ENCODE measurements around the gene MID1. TPM values are rescaled to one million over a fixed set of nuclear protein-coding genes. Genes with fewer than 3 reads are reported as not detected.

Gene MID1
- total RNA-seq, 2 donors from 2014 or later: 14.6 to 26.1 TPM

DNA sequence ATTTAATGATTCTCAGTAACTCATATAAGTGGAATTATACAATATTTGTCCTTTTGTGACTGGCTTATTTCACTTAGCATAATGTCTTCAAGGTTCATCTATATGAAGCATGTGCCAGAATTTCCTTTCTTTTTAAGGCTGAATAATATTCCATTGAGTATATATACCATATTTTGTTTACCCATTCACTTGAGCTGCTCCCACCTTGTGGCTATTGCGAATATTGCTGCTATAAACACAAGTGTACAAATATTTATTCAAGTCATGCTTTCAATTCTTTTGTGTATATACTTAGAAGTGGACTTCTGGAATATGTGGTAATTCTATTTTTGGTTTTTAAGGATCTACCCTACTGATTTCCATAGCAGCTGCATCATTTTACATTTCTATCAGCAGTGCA lies 219.1 kb downstream of the MID1 start:
- intact Hi-C loops (cut with DNase I): no loop called here
- Histone ChIP-seq H3K9me3 (no peaks in the 10 kb centered on the region), H3K4me1 (replicated peaks) (no peaks in the 10 kb centered on the region), H3K27me3 (replicated peaks; ENCODE audit: insufficient read depth) (no peaks in the 10 kb centered on the region), H3K36me3 (no peaks in the 10 kb centered on the region), H3K27ac (no peak overlapping the region), H3K4me3 (no peak overlapping the region)
- no peak for TF ChIP-seq POLR2AphosphoS5 (IDR thresholded peaks at IDR 0.05)
- no peak for TF ChIP-seq POLR2A (IDR thresholded peaks at IDR 0.05)
- TF ChIP-seq, protein P1, sequence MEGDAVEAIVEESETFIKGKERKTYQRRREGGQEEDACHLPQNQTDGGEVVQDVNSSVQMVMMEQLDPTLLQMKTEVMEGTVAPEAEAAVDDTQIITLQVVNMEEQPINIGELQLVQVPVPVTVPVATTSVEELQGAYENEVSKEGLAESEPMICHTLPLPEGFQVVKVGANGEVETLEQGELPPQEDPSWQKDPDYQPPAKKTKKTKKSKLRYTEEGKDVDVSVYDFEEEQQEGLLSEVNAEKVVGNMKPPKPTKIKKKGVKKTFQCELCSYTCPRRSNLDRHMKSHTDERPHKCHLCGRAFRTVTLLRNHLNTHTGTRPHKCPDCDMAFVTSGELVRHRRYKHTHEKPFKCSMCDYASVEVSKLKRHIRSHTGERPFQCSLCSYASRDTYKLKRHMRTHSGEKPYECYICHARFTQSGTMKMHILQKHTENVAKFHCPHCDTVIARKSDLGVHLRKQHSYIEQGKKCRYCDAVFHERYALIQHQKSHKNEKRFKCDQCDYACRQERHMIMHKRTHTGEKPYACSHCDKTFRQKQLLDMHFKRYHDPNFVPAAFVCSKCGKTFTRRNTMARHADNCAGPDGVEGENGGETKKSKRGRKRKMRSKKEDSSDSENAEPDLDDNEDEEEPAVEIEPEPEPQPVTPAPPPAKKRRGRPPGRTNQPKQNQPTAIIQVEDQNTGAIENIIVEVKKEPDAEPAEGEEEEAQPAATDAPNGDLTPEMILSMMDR (IDR thresholded peaks at IDR 0.05): no peak
- 64% methylated on average over 1 of the region's 1 CpG for WGBS
- no peak for DNase-seq (ENCODE audit: low spot score)

DNA sequence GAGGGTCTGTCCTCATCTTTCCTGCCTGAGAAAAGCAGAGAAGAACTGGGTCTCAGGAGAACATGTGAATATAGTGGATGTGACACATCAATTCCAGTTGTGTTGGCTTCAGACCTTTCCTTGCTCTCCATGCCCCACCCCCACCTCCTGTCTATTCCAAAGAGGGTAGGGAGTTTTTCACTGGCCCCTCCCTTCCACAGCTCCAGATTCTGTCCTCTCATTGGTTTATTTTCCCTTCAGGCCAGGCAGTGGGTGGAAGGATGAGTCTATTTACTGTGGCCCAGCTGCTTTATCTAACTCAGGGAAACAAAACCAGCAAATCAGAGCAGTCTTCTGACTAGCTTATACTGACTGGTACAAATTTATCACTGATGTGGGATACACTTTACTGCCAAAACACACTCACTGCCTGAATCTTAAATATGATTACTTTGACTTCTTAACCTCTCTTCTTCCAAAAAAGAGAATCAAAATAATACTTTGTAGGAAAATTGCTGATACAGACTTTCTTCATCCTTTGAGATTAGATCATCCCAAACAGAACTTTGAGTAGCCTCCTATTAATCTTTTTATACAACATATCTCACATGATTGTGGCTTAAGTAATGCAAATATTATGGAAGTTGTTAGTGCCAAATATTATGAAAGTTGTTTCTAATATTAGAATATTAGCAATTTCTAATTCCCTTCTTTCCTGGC lies 221.2 kb downstream of the MID1 start:
- TF ChIP-seq POLR2AphosphoS5 (IDR thresholded peaks at IDR 0.05): no peak
- TF ChIP-seq, protein P1 (IDR thresholded peaks at IDR 0.05): no peak
- no peak for TF ChIP-seq POLR2A (IDR thresholded peaks at IDR 0.05)
- H3K36me3 ChIP-seq: no peaks in the 10 kb centered on the region
- intact Hi-C loops (cut with DNase I): no loop called here
- no peaks in the 10 kb centered on the region for H3K9me3 ChIP-seq
- H3K4me3 ChIP-seq: no peak overlapping the region
- no peak overlapping the region for H3K27ac ChIP-seq
- no peaks in the 10 kb centered on the region for H3K27me3 ChIP-seq (replicated peaks; ENCODE audit: insufficient read depth)
- no peaks in the 10 kb centered on the region for H3K4me1 ChIP-seq (replicated peaks)
- DNase-seq (ENCODE audit: low spot score): no peak

DNA sequence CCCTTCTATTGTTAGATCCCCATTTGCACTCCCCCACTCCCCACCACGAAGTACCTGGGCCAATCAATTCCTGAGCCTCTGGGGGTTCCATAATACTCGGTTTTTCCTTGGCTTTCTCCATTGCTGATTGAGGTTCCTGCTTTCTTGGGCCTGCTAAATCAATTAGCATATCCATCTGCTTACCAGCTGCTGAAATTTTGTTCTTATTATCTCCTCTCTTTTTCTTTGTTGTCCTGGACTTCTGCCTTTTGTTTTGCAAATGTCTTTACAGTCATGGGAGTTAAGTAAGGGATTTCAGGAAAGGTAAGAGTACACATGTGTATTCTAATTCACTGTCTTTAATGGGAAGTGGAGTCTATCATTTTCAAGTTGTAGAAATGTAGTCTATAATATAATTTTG lies 222.2 kb downstream of the MID1 start:
- H3K27ac ChIP-seq: no peak overlapping the region
- no peaks in the 10 kb centered on the region for H3K36me3 ChIP-seq
- DNase-seq (ENCODE audit: low spot score): no peak
- H3K4me3 ChIP-seq: no peak overlapping the region
- H3K9me3 ChIP-seq: no peaks in the 10 kb centered on the region
- intact Hi-C loops (cut with DNase I): no loop called here
- H3K4me1 ChIP-seq (replicated peaks): no peaks in the 10 kb centered on the region
- no peaks in the 10 kb centered on the region for H3K27me3 ChIP-seq (replicated peaks; ENCODE audit: insufficient read depth)
- TF ChIP-seq, protein P1 (IDR thresholded peaks at IDR 0.05): no peak
- WGBS: 77% methylated on average over 2 of the region's 2 CpGs

DNA sequence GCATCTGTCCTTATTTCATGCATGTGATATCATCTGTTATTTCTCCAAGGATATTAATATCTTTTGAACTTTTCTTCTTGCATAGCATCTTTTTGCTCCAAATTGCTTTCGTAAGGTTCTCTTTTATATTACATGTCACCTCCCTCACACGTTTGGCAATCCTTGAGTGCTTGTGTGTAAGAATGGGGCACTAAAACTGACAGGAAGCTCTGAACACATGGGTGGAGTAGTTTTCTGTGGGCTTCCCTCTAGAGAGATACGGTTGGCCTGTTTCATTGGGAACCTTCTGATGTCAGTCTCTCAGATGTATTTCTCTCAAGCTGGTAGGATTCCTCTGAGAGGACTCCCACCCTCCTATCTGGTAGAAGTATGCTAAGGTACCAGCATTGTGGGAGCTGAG lies 223.0 kb downstream of the MID1 start:
- H3K9me3 ChIP-seq: no peaks in the 10 kb centered on the region
- no peaks in the 10 kb centered on the region for H3K4me1 ChIP-seq (replicated peaks)
- intact Hi-C loops (cut with DNase I): no loop called here
- 84% methylated on average over 3 of the region's 3 CpGs for WGBS
- H3K4me3 ChIP-seq: no peak overlapping the region
- H3K36me3 ChIP-seq: no peaks in the 10 kb centered on the region
- H3K27ac ChIP-seq: no peak overlapping the region
- no peak for DNase-seq (ENCODE audit: low spot score)
- no peaks in the 10 kb centered on the region for H3K27me3 ChIP-seq (replicated peaks; ENCODE audit: insufficient read depth)
- TF ChIP-seq POLR2A (IDR thresholded peaks at IDR 0.05) (no peak), POLR2AphosphoS5 (IDR thresholded peaks at IDR 0.05) (no peak)
- TF ChIP-seq, protein P1 (IDR thresholded peaks at IDR 0.05): no peak

DNA sequence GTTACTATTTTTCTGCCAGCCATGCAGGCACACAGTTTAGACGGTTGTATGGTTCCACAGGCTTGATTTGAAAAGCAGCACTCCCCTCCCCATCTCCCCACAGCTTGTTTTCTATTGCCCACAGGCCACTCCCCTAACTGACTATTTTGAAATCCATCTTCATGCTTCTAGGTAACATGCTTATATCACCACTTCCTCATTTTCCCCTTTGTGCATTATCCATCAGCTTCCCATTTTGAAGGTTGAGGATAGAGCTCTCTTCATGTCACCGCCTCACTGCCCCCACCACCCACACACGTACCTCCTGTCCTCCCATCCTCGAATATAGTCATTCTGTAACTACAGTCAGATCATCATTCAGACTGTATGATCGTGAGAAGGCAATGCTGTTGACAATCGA lies 224.7 kb downstream of the MID1 start:
- 70% methylated on average over 6 of the region's 6 CpGs for WGBS
- no peak for DNase-seq (ENCODE audit: low spot score)
- H3K36me3 ChIP-seq: no peaks in the 10 kb centered on the region
- intact Hi-C loops (cut with DNase I): no loop called here
- H3K27me3 ChIP-seq (replicated peaks; ENCODE audit: insufficient read depth): no peaks in the 10 kb centered on the region
- TF ChIP-seq POLR2A (IDR thresholded peaks at IDR 0.05): no peak
- TF ChIP-seq, protein P1 (IDR thresholded peaks at IDR 0.05): no peak
- no peak for TF ChIP-seq POLR2AphosphoS5 (IDR thresholded peaks at IDR 0.05)
- no peaks in the 10 kb centered on the region for H3K4me1 ChIP-seq (replicated peaks)
- H3K9me3 ChIP-seq: no peaks in the 10 kb centered on the region
- H3K4me3 ChIP-seq: no peak overlapping the region
- no peak overlapping the region for H3K27ac ChIP-seq

Data from prostate gland (tissue), 2 donors.